GM15510 (cell line): ENCODE results near the gene ADAMTS2.

ENCODE experiments used
- POLR2A ChIP-seq: IDR thresholded peaks from 3 replicates; pipeline ENCODE4 v1.6.1; 2011; ENCODE audit warnings: borderline replicate concordance; ENCODE audit not compliant: insufficient read length; ENCODE audit errors: extremely low read depth

ADAMTS2 gene

GRCh38 chr5:179226696-179227095, 118.6 kb downstream of the ADAMTS2 start:
- no peak for TF ChIP-seq POLR2A

- no peak for TF ChIP-seq POLR2A
Observed at GRCh38 chr5:179225387-179225786, 119.9 kb downstream of the ADAMTS2 start.

DNA sequence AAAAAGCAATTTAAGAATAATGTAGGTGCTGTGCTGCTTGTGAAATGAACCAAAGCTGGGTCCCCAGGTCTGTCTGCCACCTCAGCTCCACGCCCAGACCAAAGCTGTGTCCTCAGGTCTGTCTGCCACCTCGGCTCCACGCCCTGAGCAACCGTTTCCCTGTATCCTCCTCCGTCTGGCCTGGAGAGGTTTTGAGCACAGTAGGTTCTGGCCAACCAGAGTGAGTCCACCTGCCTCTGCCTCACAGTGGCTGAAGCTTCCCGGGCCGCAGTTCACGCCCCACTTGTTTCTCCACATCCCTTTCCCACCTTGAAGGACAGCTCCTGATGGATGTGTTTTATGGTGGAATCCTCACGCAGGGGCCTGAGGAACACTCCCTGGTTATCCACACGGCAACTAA, 120.5 kb downstream of the ADAMTS2 start:
- TF ChIP-seq POLR2A: no peak

- no peak for TF ChIP-seq POLR2A
Observed at GRCh38 chr5:179223961-179224360, 121.3 kb downstream of the ADAMTS2 start.

GRCh38 chr5:179223528-179223927, 121.7 kb downstream of the ADAMTS2 start:
- TF ChIP-seq POLR2A: no peak

- no peak for TF ChIP-seq POLR2A
Observed at GRCh38 chr5:179222246-179223017, 122.8 kb downstream of the ADAMTS2 start.

DNA sequence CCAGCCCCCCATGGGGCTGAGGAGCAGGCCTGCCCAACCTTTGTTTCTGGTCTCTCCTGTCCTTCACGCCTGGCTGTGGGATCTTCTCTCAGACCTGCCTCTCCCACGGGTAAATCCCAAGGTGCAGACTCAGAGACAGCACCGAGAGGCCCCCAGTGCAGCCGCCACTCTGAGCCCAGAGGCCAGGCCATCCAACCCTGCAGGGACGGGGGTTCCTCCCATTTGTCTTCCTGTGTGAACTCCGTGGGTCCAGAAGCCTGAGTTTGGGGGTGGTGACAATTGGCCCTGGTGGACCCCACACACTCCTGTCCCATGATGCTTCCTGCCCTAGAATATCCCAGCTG, 123.4 kb downstream of the ADAMTS2 start:
- TF ChIP-seq POLR2A: no peak

DNA sequence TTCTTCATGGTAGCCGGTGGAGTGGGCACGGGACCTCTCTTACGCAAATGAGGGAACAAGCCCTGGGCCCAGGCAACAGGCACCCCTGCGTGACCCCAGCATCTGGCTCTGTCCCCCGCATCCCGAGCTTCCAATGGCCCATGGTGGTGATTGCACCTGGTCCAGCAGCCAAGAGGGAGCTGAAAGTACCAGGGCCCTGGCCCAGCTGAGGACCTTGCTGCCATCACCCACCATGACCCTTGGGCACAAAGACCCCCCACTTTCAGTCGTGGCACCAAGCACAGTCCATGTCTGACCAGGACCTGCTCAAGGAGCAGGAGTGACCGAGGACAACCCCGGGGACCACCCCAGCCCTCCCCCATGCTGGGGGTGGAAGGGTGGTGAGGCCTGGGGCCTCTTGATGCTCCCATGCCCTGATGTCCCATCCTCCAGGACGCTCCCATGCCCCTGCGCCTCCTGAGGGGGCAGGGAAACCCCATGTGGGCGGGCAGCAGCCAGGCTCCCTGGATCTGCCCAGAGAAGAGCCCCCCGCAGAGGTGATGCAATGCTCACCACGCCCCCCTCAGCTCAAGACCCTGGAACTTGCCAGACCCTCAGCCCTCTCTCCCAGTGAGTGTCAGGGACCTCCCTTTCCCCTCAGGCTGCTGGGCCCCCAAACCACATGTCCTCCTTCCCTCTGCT, 123.9 kb downstream of the ADAMTS2 start:
- TF ChIP-seq POLR2A: no peak

DNA sequence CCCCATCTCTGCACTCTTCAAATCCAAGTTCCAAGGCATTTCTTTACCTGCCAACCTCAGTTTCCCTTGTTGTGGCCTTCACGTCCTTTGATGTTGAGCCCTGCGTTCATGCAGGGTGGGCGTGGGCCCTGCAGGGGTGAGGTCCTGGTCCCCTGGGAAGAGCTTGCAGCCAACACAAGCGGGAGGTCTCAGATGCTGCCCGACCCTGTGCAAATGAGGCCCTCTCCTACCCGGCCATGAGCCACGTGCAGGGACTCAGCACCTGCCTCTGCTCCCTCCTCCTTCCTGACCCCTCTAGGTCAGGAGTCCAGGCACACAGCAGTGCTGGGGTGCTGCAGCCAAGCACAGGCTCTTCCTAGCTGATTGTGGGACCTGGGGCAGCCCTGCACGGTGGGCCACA, 124.5 kb downstream of the ADAMTS2 start:
- no peak for TF ChIP-seq POLR2A

DNA sequence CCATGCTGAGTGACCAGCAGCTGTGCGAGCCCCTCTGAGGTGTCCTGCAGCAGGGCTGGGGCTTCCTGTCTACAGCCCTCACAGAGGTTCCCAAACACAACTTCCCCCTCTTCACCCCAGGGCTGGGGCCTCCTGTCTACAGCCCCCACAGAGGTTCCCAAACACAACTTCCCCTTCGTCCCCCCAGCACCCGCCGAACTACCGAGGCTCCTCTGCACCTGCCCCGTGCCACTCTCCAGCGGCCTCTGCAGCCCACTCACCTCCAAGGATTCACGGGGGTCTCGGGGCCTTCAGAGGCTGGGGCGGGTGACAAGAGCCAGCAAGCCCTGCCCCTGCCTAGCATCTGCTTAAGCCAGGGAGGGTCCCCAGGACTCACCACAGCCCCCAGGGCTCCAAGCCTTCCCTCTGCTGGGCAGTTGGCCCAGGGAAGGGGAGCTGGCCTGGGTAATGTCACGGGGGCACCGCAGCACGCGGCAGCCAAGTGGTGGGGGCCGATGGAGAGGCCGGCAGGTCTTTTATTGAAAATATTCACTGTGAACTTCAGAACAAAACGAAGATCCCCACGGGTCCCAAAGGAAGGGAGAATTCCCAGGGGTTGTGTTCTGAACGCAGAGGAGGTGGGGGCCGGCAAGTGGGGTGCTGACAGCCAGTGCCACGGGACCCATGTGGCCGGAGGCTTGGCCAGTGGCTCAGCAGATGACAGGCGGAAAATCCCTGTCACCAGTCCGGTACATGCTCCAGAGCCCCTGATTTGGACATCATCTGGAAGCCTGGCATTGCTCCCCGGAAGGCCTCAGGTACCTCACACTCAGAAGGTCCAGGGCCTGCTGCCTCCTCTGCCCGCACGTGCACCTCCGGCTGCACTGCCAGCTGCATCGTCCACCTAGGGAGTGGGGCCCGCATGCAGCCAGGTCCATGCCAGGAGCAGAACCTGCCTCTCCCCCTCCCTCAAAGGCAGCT, 125.3 kb downstream of the ADAMTS2 start:
- TF ChIP-seq POLR2A: no peak

- TF ChIP-seq POLR2A: no peak
Observed at GRCh38 chr5:179218943-179219330, 126.3 kb downstream of the ADAMTS2 start.

DNA sequence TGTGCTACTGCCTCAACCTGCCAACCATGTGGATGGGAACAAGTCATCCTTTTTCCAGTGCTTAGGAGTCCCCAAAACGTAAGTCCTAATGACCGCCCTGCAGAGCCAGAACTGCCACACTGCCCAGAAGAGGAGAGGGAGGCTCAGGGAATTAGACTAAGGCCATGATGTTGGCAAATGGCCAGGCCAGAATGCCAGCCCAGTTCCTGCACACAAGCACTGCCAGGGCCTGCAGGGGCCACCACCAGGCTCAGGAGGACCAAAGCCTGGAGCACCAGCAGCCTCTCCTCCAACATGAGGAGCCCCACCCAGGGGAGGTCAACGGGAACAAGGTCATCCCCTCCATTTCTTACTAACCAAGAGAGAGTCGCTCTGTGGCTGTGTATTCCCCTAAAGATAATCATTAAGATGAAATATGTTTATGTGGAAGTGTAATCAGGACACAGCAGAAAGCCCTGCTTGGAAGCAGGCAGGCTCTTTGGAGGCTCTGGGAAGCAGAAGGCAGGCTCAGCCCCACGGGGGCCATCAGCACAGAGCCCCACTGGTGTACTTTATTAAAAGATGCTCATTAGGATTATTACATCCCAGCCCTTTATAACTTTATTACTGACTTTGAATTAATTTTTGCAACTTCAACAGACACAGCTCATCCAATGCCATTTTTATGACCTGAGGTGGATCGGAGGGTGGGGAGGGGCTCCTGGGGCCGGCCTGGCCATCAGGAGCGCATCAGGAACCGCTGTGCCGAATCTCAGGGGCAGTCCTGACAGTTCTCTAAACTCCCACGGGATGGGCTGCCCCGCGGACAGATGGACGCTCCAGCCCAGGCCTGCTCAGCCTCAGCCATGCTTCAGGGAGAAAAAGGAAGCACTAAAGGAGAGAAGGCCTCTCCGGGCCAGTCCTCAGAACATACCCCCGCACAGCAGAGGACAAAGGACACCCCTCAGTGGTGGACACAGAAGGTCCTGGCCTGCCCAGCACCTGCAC, 127.0 kb downstream of the ADAMTS2 start:
- TF ChIP-seq POLR2A: no peak

- no peak for TF ChIP-seq POLR2A
Observed at GRCh38 chr5:179217356-179217755, 127.9 kb downstream of the ADAMTS2 start.

- TF ChIP-seq POLR2A: no peak
Observed at GRCh38 chr5:179215576-179215975, 129.7 kb downstream of the ADAMTS2 start.
